IMR-90 (cell line): ENCODE data around the gene ACKR1. TPM values are rescaled to one million over a fixed set of nuclear protein-coding genes. Genes with fewer than 3 reads are reported as not detected.

Experiments used
- microRNA-seq, 2 experiments: library from miRNA; stranded (forward) in 1 of 2; unstranded in 1 of 2; fragments of 10-50 nt in 1 of 2; fragments of <30 nt in 1 of 2; gene quantifications in 1 of 2; microRNA quantifications in 1 of 2; one replicate each; pipeline versions ENCODE3 to v1.1.0; 2013 to 2020; ENCODE audit not compliant: insufficient read depth in 1 of 2, insufficient read length in 1 of 2, unreplicated experiment in 1 of 2
- polyA plus RNA-seq, 3 experiments: library from polyadenylated mRNA; depleted of rRNA; stranded (reverse); fragments of >200 nt; gene quantifications; 2 replicates each; pipeline ENCODE4 v1.2.3, GENCODE V29; 2012; ENCODE audit warnings: low replicate concordance in 1 of 3
- small RNA-seq, 5 experiments: library from RNA; depleted of rRNA; stranded (forward); fragments of <200 nt; gene quantifications; one replicate each; pipeline ENCODE3, GENCODE V24; 2012
- total RNA-seq: library from RNA; depleted of rRNA; stranded (reverse); fragments of >200 nt; gene quantifications from 2 replicates; pipeline ENCODE4 v1.2.3, GENCODE V29; 2012; rRNA removed

The ACKR1 gene
- total and polyA plus RNA-seq, 2 of the 4 experiments (the other 2 are of a cell fraction): not detected

Small RNAs within 50 kb of the gene (microRNA-seq; reads per million reads assigned to microRNA genes)
- not detected for gene RNA5SP60 (ENCODE audit: insufficient read depth, insufficient read length)

Small RNAs within 50 kb of the gene (small RNA-seq; reads per million reads assigned to genes)
- gene RNA5SP60: 0 to 1.2 (median 0) reads per million in 5 experiments

Other genes starting within 250 kb of the ACKR1 start
- 45.0 and 60.3 TPM in 2 replicates for gene IFI16, start 195.0 kb upstream of the ACKR1 start, total RNA-seq
- gene IFI16, start 195.0 kb upstream of the ACKR1 start, polyA plus RNA-seq (2012; rRNA removed): 59.2 and 65.3 TPM in 2 replicates
- gene AIM2, start 128.1 kb upstream of the ACKR1 start, total RNA-seq: not detected in 2 replicates
- gene AIM2, start 128.1 kb upstream of the ACKR1 start, polyA plus RNA-seq (2012; rRNA removed): not detected in 2 replicates
- not detected in 2 replicates for gene CADM3, start 33.3 kb upstream of the ACKR1 start, total RNA-seq
- not detected in 2 replicates for gene CADM3, start 33.3 kb upstream of the ACKR1 start, polyA plus RNA-seq (2012; rRNA removed)
- gene FCER1A, start 97.5 kb downstream of the ACKR1 start, total RNA-seq: not detected in 2 replicates
- gene FCER1A, start 97.5 kb downstream of the ACKR1 start, polyA plus RNA-seq (2012; rRNA removed): not detected in 2 replicates
- gene OR10J4, start 227.3 kb downstream of the ACKR1 start, total RNA-seq: not detected in 2 replicates
- gene OR10J4, start 227.3 kb downstream of the ACKR1 start, polyA plus RNA-seq (2012; rRNA removed): not detected in 2 replicates
- not detected in 2 replicates for gene OR10J1, start 234.8 kb downstream of the ACKR1 start, total RNA-seq
- not detected in 2 replicates for gene OR10J1, start 234.8 kb downstream of the ACKR1 start, polyA plus RNA-seq (2012; rRNA removed)